HG03571 (cell line): ENCODE results near the gene C2CD3.

Experiments
- ATAC-seq: cut with Tn5 transposase; IDR thresholded peaks from one replicate; pipeline ENCODE4 v1.9.1; 2021; ENCODE audit not compliant: unreplicated experiment

The C2CD3 gene, protein sequence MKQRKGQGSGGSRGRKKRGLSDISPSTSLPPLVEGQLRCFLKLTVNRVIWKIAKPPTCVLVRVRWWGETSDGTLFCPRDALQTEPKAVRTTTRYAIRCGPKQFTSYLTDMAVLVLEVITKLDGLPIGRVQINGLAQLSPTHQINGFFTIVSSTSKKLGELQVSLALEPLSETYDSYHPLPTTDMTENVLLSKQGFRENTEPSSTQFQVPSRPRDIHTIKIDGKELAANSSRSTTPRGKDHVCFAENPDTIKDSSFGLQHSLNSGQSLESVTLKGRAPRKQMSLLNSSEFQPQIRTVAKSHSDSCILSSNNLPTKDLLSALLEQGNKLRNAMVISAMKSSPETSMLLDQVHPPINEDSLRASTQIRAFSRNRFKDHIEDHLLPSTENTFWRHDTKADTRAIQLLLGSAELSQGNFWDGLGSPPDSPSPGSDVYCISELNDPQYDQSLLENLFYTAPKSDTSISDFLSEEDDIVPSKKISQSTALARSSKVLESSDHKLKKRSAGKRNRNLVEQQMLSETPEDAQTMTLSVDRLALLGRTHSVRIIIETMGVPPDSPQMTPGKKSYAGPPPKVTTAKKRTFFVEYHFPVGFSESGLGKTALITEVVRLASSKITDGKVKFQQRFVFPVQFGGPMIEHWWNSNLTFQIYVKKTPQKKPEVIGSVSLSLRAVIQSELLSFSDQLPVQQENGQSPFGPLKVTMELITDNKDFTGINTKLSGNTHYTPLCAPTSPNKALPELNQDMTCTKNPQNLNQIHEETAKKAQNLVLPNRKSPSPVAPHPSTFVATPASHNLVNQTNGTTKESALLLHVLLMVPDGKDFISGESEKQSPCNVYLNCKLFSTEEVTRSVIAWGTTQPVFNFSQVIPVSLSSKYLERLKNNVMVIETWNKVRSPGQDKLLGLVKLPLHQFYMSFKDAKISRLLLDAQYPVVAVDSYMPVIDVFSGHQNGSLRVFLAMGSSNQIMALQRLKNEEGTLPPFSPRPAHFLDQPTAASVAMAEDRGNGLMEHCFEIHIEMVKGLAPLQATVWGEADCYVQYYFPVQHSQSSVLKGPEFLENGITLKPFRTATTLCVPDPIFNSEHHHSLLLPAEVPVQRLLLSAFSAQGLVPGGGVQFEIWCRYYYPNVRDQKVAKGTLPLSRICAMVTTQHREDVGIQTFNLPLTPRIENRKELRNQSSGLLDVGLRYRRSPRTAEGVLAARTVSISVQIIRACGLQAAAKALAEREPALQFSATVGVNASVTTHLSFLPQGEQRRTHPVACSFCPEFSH (N-terminal part only)

DNA sequence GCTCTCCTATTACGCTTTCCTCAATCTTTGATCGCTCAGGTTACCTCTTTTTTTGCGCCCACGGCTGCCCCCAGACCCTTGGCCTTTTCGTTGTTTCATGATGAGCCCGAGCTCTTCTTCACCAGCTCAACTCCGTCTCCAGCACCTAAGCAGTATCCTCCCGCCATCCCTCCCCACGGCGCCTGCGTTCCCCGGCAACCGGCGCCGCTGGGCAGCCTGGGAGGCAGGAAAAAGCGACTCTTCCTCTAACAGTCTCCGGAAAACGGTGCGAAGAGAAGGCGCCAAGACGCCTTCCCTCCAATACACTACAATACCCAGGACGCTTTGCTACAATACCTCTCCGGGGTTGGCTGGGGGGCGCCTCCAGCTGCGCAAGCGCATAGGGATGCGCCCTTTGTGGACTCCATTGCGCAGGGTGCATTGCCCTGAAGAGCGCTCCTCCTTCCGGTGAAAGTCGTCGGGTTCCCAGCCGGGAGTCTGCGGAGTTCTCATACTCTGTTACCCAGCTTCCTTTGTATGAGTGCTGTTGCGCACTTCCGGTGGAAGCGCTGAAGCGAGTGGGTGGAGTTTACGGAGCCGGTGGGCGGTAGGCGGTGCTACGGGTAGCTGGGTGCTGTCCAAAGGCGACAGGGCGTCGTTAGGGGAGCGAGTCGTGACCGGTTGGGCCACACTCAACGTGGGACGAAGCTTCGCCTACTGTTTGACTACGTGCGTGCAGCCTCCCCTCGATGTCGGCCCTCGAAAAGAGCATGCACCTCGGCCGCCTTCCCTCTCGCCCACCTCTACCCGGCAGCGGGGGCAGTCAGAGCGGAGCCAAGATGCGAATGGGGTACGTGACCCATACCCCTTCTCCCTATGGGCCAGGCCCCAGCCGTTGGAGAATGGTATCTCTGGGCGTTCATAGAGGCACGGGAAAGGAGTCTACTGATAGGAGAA lies at the start of gene C2CD3, which contains the start of gene PPME1:
C2CD3 (minus strand) TSS at position 309 of the 936 bp plus-strand sequence; CDS start at position 99, 210 bp downstream.
PPME1 (plus strand) TSS at position 596 of the 936 bp plus-strand sequence; CDS start at position 729, 133 bp downstream.
- peak; percentile 92 for ATAC-seq

DNA sequence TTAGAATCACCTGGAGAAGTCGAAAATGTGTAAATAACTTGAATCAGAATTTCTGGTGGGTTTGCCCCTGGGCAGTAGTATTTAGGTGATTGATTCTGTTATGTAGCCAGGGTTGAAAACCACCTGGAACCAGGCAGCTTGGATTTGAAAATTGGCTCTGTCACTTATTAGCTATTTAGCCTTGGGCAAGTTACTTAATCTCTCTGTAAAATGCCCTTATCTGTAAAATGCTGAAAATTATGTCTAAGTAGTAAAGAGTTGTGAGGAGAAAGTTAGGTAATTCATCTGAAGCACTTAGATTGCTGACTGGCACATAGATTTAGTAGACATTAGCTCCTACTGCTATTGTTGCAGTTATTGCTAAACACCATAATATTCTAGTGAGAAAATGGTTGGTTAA lies 49.6 kb upstream of the C2CD3 start:
- ATAC-seq = no peak

DNA sequence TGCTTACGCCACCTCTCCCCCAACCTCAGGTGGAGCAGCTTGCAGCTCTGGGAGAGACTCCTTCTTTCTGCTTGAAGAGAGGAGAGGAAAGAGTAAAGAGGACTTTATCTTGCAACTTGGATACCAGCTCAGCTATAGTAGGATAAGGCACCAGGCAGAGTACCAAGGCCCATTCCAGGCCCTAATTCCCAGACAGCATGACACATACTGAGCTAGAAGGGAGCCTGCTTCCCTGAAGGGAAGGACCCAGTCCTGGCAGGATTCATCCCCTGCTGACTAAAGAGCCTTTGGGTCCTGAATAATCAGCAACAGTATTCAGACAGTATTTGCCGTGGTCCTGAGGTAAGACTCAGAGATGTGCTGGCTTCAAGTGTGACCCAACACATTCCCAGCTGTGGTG lies 41.7 kb upstream of the C2CD3 start:
- no peak for ATAC-seq

DNA sequence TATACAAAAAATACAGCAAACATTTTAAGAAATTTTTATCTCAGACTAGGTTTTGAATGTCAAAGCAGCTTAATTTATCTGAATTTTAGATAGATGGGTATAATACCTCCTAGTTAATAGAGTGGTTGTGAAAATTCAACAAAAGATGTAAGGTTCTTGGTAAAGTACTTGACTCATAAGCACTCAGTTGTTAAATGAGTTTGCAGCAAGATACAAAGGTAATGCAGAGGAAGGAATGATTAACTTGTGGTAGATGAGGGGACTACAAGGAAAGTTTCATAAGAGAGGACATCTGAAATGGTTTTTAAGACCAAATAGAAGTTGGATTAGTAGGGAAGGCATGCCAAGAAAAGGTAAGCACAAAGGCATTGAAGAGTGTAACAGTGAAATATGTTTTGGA lies 37.7 kb upstream of the C2CD3 start:
- ATAC-seq = no peak

DNA sequence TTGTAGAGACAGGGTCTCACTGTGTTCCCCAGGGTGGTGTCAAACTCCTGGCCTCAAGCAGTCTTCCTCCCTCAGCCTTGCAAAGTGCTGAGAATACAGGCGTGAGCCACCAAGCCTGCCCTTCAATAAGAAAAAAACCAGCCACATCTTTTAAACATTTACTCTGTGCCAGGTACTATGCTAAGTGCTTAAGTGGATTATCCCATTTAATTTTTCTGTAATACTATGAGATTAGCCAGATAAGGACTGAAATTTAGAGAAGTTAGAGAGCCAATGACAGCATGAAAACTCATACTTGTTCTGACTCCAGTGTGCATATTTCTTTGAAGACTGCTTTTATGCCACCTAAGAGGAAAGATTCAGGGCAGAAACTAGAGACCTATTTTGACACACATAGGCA lies 35.9 kb upstream of the C2CD3 start:
- no peak for ATAC-seq

DNA sequence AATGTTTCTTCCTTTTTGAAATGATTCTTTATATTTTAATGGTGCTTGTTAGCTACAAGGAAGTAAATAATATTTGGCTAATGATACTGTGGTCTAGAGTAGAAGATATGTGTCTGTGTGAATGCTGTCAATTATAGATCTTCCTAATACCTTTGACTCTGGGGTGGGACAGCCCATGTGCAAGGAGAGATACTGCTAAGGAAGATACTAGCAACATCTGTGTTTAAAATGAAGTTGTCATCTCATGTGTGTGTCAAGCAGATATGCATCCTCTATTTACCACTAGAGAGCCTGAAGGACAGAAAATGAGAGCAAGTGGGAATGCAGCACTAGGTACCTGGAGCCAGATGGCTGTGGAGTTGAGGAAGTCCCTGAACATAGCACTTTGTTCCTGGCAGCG lies 34.4 kb upstream of the C2CD3 start:
- ATAC-seq = no peak

DNA sequence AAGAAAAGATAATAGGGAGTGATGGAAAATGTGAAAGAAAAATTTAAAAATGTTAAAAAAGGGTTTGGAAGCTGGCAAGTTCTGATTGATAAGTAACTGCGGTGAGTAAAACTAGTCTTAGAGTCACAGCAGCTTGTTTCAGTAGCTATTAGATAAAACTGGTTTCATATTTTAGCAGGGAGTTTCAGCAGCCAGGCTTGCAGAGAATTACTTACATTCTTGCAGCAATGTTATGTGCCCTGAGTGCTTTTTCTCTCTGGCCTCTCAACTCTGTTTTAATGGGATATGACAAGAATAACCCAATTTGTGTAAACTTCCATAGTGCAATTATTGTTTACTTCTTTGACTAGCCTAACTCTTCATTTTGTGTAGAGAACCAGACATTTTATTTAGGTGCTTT lies 33.9 kb upstream of the C2CD3 start:
- ATAC-seq = no peak

DNA sequence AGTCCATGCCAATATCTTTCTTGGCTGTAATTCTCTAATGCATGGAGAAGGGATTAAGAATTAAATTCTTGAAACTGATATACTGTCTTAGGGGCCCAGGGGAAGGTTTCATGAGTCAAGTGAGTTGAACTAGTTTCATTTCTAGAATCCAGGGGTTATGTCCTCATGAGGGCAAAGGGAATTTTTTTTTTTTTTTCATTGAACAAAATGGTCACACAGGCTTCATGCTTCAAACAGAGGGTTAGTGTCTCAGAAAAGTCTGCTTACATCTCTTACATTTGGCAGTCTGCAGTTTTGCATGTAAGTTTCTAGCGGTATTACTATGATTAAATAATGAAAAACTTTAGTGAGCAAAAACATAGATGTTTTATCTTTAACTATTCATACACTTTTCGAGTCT lies 33.2 kb upstream of the C2CD3 start:
- ATAC-seq = no peak

DNA sequence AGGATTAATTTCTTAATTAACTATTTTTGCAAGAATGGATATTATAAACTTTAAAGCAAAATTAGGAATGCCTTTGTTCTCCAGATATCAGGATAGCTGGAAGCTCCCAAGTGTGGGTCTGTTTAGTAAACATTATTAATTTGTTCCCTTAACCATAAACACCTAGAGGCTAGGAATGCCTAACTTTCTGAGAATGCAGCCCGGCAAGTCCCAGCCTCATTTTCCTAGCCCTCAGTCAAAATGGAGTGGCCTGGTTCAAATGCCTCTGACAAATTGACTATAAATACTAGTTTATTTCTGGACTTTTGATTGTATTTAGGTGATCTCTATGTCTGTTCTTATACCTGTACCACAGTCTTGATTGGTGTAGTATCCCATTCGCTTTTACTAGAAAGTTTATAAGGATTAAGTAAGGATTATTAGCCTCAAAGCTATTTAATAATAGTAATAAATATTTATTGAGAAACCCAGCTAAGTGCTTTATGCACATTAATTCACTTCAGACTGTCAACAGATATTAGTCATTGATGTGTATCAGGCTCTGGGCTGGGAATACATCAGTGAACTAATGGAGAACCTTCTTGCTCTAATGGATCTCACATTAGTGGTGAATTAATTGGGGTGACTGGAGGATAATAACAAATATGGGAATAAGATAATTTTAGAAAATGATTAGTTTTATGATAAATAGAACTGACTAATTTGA lies 26.1 kb upstream of the C2CD3 start:
- ATAC-seq = no peak

DNA sequence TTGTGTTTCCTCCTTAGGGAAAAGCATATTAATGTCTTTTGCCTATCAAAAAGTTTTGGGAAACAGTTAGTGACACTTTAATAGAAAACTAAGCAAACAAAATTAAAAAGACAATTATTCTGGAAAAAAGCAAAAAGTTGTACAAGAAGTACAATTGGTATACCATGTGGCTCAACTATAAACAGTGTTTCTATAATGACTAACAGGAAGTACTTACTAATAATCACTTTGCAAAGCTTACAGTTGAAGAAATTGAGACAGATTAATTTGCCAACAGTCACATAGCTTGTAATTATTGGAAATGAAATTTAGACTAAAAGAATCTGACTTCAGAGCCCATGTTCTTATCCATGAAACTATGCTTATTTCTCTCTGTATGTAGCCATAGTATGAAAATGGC lies 25.0 kb upstream of the C2CD3 start:
- ATAC-seq = no peak

DNA sequence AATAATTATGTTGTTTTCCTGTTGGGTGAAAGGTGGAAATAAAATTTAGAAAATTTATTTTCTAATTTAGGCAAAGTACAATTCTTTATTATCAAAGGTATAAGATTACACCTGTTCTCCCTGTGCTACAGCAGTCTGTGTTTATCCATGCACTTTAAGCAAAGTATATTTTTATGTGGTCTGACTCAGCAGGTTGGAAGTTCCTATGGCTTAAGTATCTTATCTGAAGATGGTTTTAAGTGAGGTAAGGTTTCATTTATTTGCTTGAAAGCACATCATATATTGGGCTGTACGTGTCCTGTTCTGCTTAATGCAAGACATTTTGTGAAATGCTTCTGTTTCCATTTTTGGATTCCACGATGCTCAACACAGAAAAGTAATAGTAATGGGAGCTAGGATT lies 14.9 kb upstream of the C2CD3 start:
- ATAC-seq = no peak

DNA sequence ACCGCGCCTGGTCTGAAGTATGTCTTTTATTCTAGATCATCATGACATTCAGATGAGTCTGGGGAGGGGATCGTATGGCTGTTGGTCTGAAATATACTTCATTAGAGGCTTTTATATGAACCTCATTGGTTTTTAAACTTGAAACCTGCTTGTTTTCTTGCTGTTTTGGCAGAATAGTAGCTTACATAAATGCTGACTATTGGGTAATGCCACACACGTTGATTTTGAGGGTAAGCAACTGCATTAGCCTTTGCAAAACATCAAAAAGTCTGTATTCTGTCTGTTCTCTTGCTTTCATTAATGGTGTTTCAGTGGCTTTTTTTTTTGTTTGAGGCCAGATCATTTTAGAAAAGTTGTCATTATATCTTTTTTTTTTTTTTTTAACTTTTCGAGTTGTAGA lies 14.5 kb upstream of the C2CD3 start:
- no peak for ATAC-seq

DNA sequence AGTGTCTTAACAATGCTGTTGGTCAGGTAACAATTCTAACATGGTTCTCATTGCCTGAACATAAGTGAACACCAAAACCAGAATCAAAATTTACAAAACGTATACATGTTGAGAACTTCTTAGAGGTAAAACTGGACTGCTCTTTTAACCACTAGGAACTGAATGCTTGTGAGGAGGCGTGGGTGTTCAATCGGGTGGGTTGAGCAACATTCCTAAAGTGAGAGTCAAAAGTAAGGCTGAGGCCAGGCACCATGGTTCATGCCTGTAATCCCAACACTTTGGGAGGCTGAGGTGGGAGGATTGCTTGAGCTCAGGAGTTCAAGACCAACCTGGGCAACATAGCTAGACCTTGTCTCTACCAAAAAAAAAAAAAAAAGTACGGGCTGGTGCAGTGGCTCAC lies 11.8 kb upstream of the C2CD3 start:
- ATAC-seq = no peak

DNA sequence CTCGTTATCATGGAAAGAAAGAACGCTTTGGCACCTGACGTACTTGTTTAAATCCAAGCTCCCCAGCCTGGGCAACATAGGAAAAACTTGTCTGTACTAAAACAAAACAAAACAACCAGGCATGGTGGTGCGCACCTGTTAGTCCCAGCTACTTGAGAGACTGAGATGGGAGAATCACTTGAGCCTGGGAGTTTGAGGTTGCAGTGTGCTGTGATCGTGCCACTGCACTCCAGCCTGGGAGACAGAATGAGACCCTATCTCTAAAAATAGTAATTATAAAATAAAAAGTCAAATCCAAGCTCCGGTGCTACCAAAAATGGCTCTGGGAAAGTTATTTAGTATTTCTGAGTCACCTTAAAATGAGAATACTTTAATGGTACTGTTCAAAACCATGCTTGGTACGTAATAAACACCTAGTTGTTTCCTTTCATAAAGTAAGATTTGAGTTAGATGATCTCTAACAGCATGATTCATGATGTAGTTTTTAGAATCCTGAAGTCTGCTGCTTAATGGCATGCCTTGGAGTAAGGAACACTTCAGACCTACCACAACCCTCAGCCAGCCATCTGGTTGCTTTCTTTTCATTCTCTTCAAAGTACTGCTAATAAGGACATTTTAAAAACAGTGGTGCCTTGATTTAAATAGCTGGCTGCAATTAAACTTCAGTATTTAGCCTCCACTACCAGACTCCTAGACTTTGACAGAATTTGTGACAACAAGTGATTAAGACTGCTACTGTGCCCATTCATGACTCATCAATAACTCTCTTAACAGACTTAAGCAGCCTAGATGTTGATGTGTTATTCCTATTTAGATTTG lies 8.6 kb upstream of the C2CD3 start:
- ATAC-seq = no peak

DNA sequence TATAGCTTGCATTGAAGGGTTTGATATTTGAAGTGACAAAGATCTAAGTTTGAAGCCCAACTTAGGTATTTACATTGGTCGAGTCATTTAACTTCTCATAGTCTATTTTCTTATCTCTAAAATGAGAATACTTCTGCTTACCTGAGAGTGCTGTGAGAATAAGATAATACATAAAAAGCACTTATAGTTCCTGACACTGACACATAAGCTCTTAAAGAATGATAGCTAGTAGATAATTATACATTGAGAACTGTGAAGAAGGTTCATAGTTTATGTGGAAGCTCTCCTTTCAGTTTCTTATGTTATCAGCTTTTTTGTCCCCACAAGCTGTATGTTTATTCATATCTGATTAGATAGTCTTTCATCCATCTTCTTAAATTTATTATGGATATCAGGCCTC lies 5.1 kb upstream of the C2CD3 start:
- ATAC-seq = no peak

DNA sequence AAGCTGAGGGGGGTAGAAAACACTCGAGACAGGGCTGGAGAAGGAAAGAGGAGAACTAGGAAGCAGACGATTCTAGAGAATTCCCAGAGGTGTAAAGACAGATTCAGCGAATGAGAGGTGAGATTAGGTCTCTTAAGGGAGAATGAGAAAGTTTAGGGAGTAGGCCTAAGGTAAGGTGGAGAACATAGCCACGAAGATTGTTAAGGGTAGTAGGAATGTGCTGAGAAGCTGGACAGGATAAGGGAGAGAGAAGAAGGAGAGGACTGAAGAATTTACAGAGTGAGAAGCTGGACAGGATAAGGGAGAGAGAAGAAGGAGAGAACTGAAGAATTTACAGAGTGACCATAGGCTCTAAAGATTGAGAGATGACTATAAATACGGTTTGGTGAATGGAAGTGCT lies 1.2 kb upstream of the C2CD3 start:
- no peak for ATAC-seq

DNA sequence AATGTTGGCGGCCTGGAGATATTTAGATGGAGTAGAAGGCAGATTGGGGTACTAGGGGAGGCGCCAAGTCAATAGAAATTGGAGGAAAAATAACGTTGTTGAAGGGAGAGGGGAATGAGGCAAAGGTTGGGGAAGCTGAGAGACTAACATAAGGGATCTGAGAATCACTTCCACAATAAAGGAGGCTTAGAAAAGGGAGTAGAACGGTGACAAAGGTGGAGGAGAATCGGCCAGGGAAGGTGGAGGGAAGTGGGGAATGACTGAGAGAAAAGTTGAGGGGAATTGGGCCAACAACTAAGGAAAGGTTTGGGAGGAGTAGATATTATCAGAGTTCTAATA lies 797 bp upstream of the C2CD3 start:
- ATAC-seq = no peak

DNA sequence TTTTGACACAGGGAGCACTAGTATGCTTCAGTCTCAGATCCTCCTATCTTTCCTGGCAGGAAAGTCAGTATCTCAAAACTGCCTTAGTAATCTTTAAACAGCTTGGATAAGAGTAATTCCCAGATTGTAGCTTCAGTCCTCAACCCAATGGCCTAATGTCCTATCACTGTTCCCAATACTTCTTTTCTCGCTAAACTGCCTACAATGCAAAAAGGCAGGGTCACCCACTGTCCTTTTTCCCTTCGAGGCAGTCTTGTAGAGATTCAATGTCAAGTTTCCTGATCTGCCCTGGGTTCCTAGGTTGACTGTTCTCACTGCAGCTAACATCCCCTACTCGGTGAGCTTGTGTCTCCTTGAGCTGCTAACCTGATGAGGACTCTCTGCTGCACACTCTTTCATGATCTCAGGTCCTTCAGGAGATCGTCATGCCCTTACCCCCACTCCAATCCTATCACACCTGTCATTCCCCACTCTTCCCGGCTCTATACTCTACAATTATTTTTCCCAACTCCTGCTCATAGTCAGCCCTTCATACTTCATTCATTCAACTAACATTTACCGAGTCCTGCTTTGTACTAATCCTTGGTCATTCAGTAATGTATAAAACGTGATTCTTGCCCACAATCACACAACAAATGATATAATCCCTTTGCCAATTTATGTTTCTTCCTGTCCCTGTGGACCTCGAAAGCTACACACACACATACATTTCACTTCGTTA lies 904 bp downstream of the C2CD3 start:
- ATAC-seq = no peak
